Measurements from ENCODE around the gene MRPS10.
"Not testable (repeated sequence)": the region's sequence is repeated elsewhere in the genome, so short reads cannot be mapped to it uniquely, and the experiment has no call there.

MRPS10 gene

DNA sequence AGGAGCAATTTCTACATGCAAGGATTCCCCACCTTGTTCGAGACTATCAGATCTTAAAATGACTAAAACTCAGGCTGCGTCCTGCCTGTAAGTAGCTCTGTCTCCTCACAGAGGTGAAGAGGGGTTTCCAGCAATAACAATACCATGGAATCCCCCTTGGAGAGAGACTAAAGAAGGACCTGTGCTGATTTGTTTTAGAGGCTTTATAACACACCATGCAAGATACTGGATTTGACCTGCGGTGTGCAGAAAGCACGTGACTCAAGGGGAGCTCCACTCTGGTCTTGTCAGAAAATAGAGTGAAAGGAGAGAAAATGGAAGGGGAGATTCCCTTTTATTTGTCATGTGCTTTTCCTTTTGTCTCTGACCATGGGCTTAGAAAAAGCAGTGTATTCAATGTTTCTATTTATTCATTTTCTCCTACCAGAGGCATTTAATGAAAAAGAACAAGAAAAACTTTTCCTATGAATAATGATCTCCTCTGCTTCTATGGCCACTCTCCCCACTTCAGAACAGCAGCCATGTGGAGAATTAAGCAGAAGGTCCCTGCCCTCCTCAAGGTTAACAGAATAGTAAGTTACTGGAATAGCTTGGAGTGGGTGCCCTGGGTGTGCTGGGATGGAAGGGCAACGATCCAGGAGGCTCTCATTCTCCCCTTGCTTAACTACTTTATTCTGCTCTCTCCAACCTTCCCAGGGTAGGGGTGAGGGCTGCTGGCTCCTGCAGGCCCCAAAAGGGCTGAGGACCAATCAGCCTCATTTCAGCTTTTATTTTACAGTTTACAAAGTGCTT lies 19.2 kb upstream of the MRPS10 start:
- no peak for DNase-seq

DNA sequence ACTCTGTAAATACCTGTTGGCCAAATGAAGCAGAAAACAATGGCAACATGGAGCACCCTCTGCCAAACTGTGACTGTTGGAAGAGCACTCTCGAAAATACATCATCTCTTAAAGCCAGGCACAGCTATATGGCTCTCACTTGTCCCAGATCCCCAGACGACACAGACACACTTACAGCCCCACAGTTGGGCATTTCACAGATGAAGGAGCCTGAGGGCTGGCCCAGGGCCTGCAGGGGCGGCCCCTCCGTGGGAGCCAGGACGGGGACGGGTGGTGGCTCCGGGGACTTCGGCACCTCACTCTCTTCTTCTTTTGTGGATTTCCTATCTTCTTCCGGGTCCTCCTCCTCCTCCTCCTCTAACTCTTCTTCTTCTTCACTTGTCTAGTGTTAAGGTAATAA lies 18.4 kb upstream of the MRPS10 start:
- DNase-seq = no peak

DNA sequence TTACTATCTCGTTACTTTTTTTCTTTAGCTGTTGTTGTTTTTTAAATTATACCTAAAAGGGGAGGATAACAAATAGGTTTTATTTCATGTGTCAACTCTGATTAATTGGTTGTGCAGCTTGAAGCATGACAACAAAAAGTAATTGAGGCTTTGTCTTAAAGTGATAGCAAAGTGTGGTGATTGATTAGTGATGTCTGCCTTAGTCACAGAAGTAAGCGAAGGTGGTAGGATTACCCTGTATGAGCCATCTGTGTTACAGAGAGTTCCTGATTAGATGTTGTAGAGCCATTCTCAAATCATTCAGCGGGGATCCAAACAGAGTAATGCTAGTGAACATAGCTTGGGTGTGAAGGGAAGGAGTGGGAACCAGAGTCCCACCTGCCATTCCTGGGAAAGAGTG lies 14.4 kb upstream of the MRPS10 start:
- no peak for DNase-seq

DNA sequence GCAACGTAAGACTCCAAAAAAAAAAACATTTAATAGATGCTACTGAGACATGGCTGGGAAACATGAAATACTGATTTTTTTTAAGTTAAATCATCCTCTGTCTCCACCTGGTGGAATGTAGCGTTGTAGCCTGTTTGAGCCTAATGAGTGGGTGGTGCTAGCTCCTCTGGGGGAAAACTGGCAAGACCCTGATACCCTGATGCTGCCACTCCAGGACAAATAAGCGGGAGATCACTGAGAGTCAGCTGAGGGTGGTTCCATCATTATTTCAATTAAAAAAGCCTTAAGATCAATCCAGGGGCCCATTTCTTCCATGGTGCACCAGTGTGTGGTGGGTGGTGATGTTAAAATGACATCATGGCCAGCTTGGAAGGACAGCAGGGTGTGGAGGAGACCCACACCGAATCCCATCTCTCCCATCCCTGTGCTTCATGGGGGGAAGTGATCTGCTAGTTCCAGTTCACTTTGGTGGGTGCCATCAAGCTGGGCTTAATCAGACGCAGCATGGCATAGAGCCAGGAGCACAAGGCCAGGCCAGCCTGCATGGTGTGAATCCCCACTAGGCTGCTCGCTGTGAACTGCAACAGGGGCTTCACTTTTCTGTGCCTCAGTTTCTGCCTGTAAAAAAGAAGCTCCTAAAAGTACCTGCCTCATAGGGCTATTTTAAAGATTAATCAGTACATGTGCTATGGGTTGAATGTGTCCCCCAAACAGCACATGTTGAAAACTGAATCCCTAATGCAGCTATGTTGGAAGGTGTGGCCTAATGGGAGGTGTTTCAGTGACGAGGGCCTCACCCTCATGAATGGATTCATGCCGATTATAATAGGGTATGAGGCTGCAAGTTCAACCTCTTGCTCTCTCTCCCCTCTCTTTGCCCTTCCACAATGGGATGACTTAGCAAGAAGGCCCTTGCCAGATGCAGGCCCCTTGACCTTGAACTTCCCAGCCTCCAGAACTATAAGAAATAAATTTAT lies 13.0 kb upstream of the MRPS10 start:
- DNase-seq = peak; percentile 14

DNA sequence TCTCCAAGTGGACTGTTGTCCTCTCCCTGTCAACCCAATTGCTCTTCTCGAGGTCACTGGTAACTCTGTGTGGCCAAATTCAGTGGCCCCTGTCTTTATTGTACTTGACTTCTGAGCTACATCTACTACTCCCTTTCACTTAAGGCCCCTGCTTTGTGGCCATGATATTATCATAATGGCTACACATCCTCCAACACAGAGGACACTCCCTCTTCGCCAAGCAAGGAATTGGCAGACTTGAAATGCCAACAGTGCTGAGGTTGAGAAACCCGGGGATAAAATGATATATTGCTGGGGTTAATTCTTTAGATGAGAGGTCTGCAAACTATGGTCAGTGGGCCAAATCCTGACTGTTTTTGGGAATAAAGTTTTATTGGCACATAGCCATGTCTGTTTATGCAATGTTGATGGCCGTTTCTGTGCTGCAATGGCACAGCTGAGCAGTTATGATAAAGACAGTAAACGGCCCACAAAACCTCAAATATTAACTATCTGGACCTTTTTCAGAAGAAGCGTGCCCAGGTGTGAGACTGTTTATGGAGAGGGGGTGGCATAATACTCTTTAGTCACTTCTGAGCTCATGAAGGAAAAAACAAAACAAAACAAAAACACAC lies 12.0 kb upstream of the MRPS10 start:
- no peak for DNase-seq

DNA sequence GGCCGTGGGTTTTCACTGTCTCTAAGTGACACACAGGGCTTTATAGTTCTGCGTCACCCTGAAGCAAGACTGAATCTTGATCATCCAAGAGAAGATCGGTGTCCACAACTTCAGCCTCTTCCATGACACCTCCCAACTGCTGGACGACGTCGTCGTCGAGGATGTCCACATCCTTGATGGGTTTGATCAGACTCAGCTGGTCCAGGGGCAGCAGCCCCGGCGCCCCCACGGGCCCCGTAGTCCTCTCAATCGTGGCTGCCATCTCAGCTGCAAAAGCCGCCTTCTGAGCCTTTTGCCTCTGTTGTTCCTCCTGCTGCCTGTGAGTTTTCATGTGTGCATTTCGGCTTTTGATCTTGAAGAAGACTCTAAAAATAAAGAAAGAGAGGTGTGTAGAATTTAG lies 10.6 kb upstream of the MRPS10 start:
- DNase-seq = no peak

DNA sequence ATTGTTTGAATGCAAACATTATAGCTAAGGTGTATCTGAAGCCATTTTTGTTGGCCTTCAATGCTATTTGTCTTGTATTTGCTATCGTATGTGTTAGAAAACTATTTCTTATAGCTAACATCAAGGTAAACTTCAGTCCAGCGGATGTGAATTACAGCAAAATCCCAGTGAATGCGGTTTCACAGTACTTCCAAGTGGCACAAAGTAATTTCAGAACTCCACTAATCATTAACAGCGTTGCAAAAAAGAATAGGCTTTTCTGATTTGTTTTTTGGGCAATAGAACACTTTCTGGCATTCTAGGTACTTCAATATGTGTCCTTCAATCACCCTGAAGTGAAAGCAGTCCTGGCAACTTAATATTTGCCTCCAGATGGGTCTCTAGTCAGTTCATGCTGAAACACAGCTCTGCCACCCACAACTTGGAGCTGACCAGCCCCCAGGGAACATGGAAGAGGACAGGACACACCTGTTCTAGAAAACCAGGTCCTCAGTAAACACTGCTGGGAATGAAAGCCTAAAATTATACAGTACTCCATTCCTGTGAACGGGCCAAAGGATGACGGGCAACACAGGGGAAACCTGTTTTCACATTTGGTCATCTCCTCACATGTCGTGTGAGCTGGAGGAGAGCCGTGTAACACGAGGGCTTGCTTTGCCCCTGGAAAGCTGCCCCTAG lies 9.7 kb upstream of the MRPS10 start:
- no peak for DNase-seq

DNA sequence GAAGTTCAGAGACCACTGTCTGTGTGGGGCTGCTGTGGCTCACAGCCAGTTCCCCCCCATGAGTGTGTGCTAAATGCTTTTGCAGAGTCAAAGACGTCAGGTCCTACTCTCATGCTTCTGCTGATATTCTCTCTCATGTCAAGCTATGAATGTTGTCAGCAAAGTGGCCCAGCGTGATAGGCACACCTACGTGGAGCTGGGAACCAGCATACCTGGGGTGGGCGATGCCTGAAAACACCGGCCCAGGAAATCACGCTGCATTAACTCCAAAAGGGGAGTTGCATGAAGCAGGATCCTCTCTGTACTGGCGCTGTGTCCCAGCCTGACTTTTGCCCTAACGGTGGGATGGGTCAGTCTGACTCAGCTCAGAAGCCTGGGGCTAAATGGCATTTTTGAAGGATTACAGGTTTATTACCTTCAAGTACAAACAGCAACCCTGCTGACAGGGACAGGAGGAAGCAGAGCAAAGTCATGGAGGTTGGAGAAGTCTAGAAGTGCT lies 9.0 kb upstream of the MRPS10 start:
- DNase-seq = no peak

DNA sequence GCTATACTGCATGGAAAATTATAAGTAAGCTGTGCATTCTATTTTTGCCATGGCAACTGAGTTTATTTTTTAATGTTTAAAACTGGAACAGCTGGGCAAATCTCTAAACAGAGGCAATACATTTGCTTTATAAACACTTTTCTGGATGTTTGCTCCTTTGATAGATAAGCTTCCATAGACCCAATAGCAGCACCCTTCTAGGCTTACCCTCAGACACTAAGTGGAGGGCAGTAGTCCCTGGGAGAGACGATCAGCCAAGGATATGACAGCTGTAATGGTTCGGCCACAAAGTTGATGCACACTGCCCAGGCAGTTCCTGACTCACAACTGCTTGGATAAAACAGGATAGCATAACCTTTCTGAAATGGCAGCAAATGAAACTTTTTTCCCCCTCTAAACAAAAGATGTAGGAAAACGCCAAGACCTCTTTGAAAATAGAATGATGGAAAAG lies 8.5 kb upstream of the MRPS10 start:
- no peak for DNase-seq

DNA sequence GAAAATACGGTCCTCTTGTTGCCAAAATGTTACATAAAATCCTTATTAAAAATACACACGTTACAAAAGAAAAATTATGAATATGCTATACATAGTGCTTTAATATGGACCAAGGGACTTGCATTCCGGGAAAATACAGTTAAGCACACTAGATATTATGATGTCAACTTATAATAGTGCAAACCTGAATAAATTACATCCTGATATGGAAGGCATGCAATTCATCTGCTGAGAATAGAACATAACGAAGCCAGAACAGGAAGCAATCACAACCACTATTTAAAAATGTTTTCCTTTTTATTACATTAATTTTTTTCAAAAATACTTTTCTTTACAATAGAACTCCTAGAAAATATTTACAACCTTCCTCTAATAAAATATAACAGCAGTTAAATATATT lies 7.8 kb upstream of the MRPS10 start:
- no peak for DNase-seq

DNA sequence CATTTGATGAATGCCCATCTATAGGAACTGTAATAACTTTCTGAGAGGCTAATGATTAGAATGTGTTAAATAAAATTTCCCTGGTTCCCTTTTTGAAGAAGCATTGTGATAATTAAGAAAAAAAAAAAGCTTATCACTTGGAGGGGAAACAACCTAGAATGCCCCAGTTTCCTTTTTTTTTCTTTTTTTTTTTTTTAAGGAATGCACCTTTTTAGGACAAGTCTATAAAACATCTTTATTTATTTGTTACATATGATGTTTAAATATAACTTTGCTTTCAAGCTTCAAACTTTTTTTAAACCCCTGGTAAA lies 7.3 kb upstream of the MRPS10 start:
- no peak for DNase-seq

DNA sequence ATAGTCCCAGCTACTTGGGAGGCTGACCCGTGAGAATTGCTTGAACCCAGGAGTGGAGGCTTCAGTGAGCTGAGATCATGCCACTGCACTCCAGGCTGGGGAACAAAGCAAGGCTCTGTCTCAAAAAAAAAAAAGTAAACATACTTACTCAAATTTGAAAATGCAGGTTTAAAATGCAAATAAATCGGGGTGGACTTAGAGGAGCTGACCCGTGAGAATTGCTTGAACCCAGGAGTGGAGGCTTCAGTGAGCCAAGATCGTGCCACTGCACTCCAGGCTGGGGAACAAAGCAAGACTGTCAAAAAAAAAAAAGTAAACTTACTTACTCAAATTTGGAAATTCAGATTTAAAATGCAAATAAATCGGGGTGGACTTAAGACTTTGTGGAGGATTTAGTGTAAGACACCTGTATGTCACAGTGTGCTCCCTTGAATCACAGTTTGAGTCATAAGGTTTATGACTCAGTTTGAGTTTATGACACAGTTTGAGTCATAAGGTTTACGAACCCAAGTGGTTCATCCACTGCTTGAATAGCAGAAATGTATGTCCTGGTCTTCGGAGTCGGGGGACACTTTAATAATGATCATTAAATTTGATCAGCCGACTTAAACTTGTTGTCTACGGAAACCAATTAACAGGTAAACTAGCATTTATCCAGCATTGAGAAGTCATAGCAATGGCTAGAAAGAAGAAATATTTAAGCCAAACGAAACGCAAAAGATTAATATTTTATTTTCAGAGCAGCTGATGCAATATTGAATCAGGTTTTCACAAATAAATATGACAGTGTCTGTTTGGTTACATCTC lies 6.8 kb upstream of the MRPS10 start:
- no peak for DNase-seq

DNA sequence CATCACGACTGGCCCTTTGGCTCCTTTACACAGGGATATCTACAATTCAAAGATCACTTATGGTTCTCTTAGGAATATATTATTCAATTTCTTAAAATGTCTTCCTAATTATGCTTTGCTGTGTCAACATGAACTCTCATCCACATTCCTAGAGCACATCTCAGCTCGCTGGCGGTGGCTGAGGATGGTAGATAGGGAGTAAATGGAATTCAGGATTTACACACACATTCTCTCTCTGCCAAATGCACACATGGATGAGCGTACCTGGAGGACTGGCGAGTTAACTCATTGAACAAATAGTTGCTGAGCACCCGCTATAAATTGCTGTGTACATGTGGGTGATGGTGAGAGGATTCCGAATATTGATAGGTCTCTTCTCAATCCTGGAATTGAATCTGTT lies 4.8 kb upstream of the MRPS10 start:
- no peak for DNase-seq

DNA sequence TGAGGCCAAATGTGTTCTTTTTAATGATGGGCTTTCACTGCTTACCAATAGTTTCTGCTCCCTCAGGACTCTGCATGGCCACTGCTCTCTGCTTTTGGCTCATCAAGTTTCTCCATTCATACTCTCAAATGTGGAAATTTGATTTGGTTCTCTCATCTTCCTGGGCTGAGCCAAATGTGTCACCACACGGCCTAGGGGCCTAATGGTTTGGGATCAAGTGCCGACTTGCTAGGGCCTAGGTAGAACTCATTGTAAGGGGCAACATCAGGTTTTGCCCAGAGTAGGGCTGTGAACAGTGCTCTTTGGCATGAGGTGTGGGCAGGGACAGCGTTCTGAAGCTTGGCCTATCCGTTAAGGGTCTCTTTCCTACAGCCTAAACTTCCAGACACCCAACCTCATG lies 3.9 kb upstream of the MRPS10 start:
- DNase-seq = no peak

DNA sequence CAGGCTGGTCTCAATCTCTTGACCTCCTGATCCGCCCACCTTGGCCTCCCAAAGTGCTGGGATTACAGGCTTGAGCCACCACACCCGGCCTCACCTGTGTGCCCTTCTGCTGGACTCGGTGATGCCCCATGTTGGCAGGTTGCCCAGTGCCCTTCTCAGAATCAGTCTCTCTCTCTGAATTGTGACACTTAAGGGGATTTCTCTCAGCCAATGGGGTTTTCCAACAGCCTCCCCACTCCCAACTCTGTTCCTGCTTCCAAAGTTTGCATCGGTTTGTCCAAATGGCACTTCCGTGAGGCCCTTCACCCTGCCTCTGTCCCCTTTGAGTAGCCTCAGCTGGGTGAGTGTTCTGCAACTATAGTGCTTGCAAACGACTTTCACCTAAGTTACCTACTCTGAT lies 3.1 kb upstream of the MRPS10 start:
- DNase-seq = no peak

DNA sequence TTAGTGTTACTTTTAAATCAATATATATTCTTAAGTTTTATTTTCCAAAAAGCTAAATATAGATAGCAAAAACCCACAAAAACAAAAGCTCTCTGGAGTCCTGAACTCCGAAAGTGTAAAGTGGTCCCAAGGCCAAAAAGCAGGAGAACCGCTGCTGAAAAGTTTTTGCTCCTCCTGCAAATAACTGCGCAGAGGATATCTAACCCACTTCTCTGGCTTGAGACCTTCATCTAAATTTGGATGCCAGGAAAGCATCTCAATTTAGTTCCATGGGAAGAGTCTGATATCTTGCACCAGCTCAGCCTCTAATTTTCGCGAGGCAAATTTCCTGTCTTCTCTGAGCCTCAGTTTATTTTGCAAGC lies 523 bp downstream of the MRPS10 start:
- no peak for DNase-seq

DNA sequence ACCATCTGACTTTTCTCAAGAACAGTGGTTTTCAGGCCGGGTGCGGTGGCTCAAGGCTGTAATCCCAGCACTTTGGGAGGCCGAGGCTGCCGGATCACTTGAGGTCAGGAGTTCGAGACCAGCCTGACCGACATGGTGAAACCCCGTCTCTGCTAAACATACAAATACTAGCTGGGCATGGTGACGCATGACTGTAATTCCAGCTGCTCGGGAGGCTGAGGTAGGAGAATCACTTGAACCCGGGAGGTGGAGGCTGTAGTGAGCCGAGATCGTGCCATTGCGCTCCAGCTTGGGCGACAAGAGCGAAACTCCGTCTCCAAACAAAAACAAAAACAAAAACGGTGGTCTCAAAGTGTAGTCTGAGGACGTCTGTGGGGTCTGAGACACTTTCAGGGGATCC lies 1.2 kb downstream of the MRPS10 start:
- not testable (repeated sequence) for DNase-seq

DNA sequence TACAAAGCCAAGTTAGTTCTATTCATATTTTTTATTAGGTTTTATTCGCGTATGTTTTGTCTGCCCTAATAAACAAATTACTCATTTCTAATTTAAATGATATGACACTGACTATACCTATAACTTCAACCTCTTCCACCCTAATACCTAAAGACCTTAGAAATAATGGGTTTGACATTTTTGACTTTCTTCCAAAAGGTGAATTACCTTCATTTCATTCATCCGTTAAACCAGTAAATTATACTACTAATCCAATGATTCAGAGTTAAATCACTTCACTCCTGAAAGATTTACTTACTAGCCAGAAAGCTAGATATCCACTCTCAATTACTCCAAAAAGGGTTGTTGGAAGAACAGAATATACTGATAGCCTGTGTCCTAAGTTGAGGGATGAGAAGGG lies 5.2 kb downstream of the MRPS10 start:
- DNase-seq = no peak

DNA sequence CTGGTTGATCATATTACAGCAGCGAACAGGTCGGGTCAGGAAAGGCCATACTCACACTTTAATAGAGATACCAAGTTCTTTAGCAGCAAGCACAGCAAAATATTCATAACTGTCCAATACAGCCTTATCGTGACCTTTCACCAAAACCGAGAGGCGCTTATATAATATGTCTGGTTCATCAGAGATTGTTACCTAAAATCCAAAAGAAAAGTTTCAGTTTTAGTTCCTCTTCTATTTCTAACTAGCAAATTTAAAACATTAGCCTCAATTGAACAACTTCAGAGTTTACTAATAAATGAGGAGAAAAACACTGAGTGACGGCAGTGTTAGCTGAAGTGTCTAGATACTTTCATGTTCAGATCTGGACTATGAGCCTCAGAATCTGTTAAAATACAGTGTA lies 5.9 kb downstream of the MRPS10 start:
- DNase-seq = no peak

DNA sequence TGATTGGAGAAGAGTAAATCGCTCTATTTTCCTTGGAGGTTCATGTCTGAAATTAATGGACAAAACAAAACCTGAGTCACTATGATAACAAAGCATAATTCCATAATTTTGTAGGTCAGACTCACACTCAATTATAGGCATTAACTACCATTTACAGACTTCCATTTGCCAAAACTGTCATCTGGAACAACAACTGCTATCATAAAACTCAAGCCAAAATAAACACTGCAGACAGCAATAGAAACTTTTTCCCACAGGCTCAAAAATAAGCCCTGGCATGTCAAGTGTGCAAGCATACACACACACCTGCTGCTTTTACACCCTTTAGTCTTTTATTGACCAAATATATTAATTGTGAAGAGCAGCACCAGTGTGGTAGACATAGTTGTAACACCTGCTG lies 7.1 kb downstream of the MRPS10 start:
- peak; percentile 77 for DNase-seq

DNA sequence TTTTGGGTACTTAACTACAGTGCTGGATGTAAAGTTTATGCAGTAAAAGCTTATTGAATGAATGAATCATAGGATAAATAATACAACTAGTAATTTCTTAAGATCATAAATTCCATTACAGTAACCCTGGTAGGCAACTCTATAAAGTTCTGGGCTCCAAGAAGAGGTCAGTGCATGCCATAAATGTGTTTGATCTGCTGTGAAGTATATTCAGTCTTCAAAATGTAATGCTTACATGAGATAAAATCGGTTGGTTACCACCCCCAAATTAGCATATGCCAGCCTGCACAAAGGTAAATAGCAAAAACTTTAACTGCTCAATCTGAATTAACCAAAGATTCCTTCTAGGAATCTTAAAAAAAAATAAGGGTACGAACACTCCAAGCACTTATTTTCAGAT lies 10.1 kb downstream of the MRPS10 start:
- not testable (repeated sequence) for DNase-seq

DNA sequence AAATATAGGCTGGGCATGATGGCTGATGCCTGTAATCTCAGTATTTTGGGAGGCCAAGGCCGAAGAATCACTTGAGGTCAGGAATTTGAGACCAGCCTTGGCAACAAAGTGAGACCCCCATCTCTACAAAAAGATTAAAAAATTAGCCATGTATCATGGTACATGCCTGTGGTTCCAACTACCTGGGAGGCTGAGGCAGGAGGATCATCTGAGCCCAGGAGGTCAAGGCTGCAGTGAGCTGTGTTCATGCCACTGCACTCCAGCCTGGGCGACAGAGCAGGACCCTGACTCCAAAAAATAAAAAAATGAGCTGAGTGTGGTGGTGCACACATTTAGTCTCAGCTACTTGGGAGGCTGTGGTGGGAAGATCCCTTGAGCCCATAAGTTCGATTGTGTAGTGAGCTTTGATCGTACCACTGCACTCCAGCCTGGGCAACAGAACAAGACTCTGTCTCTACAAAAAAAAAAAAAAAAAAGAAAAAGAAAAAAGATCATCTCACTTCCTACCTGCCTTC lies 12.8 kb downstream of the MRPS10 start:
- DNase-seq = no peak
